Measurements from ENCODE around the gene LYAR.

Gene LYAR

DNA sequence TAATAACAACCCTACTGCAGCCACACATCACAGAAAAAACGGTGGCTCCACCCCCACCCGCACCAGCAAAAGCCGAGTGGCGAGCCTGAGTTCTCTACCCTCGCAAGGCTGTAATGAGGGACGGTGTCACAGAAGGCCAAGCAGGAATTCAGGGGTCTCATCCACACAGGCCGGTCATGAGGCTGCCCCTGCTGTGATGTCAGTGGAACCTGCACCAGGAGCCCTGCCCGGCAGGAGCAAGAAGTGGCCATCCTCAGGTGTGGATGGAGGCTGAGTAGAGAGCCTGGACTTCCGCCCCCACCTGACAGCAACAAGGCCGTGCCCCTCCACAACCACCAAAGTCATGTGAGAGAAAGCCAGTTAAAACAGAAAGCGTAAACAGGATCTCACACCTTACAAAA lies 20.6 kb downstream of the LYAR start:
- Histone ChIP-seq H3K36me3 (ENCODE audit: low read length) (peaks cover 34% of the 10 kb centered on the region), H3K9me2 (replicated peaks; ENCODE audit: insufficient read depth, low read length) (no peaks in the 10 kb centered on the region), H3K4me3 (ENCODE audit: insufficient read depth, low read length, poor library complexity, severe bottlenecking) (no peak overlapping the region), H3F3A (ENCODE audit: insufficient read depth) (peaks cover 9% of the 10 kb centered on the region; the same call in 1 of the 2 replicates), H3K4me2 (ENCODE audit: low read depth, low read length, poor library complexity, severe bottlenecking) (no peak overlapping the region), H3K79me2 (ENCODE audit: insufficient read depth, low read length) (no peaks in the 10 kb centered on the region), H3K9ac (ENCODE audit: low read length) (no peak overlapping the region), H2AFZ (ENCODE audit: low read depth, low read length, severe bottlenecking) (no peak overlapping the region), H3K27me3 (ENCODE audit: low read length) (no peaks in the 10 kb centered on the region), H4K20me1 (ENCODE audit: low read depth, low read length) (no peaks in the 10 kb centered on the region), H3K27ac (ENCODE audit: low read depth, low read length) (no peak overlapping the region), H3K9me3 (ENCODE audit: insufficient read depth, low read length) (no peaks in the 10 kb centered on the region)
- TF ChIP-seq, protein P1, sequence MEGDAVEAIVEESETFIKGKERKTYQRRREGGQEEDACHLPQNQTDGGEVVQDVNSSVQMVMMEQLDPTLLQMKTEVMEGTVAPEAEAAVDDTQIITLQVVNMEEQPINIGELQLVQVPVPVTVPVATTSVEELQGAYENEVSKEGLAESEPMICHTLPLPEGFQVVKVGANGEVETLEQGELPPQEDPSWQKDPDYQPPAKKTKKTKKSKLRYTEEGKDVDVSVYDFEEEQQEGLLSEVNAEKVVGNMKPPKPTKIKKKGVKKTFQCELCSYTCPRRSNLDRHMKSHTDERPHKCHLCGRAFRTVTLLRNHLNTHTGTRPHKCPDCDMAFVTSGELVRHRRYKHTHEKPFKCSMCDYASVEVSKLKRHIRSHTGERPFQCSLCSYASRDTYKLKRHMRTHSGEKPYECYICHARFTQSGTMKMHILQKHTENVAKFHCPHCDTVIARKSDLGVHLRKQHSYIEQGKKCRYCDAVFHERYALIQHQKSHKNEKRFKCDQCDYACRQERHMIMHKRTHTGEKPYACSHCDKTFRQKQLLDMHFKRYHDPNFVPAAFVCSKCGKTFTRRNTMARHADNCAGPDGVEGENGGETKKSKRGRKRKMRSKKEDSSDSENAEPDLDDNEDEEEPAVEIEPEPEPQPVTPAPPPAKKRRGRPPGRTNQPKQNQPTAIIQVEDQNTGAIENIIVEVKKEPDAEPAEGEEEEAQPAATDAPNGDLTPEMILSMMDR (IDR thresholded peaks at IDR 0.05; ENCODE audit: insufficient read depth, low read length, poor library complexity, severe bottlenecking): no peak
- no peak for TF ChIP-seq EZH2phosphoT487 (conservative IDR thresholded peaks at IDR 0.05; ENCODE audit: low read length)

- H3K9me3 ChIP-seq (ENCODE audit: insufficient read depth, low read length): no peaks in the 10 kb centered on the region
- H3K27ac ChIP-seq (ENCODE audit: low read depth, low read length): no peak overlapping the region
- H3F3A ChIP-seq (ENCODE audit: insufficient read depth): peaks cover 9% of the 10 kb centered on the region; the same call in 1 of the 2 replicates
- H3K4me2 ChIP-seq (ENCODE audit: low read depth, low read length, poor library complexity, severe bottlenecking): no peak overlapping the region
- H3K9ac ChIP-seq (ENCODE audit: low read length): no peak overlapping the region
- no peaks in the 10 kb centered on the region for H4K20me1 ChIP-seq (ENCODE audit: low read depth, low read length)
- no peaks in the 10 kb centered on the region for H3K79me2 ChIP-seq (ENCODE audit: insufficient read depth, low read length)
- no peak overlapping the region for H2AFZ ChIP-seq (ENCODE audit: low read depth, low read length, severe bottlenecking)
- no peaks in the 10 kb centered on the region for H3K9me2 ChIP-seq (replicated peaks; ENCODE audit: insufficient read depth, low read length)
- H3K36me3 ChIP-seq (ENCODE audit: low read length): peaks cover 34% of the 10 kb centered on the region
- no peak overlapping the region for H3K4me3 ChIP-seq (ENCODE audit: insufficient read depth, low read length, poor library complexity, severe bottlenecking)
- TF ChIP-seq, protein P1 (IDR thresholded peaks at IDR 0.05; ENCODE audit: insufficient read depth, low read length, poor library complexity, severe bottlenecking): no peak
- TF ChIP-seq EZH2phosphoT487 (conservative IDR thresholded peaks at IDR 0.05; ENCODE audit: low read length): no peak
- H3K27me3 ChIP-seq (ENCODE audit: low read length): no peaks in the 10 kb centered on the region
These were observed 21.2 kb downstream of the LYAR start for GRCh38 chr4:4268776-4269175.

GRCh38 chr4:4267981-4268380 lies 22.0 kb downstream of the LYAR start:
- Histone ChIP-seq H3K4me3 (ENCODE audit: insufficient read depth, low read length, poor library complexity, severe bottlenecking) (no peak overlapping the region), H3K27ac (ENCODE audit: low read depth, low read length) (no peak overlapping the region), H3K79me2 (ENCODE audit: insufficient read depth, low read length) (no peaks in the 10 kb centered on the region), H2AFZ (ENCODE audit: low read depth, low read length, severe bottlenecking) (no peak overlapping the region), H3K36me3 (ENCODE audit: low read length) (peaks cover 28% of the 10 kb centered on the region), H3K4me2 (ENCODE audit: low read depth, low read length, poor library complexity, severe bottlenecking) (no peak overlapping the region), H4K20me1 (ENCODE audit: low read depth, low read length) (no peaks in the 10 kb centered on the region), H3K27me3 (ENCODE audit: low read length) (no peaks in the 10 kb centered on the region), H3K9me3 (ENCODE audit: insufficient read depth, low read length) (no peaks in the 10 kb centered on the region), H3K9me2 (replicated peaks; ENCODE audit: insufficient read depth, low read length) (no peaks in the 10 kb centered on the region), H3K9ac (ENCODE audit: low read length) (no peak overlapping the region), H3F3A (ENCODE audit: insufficient read depth) (peaks cover 9% of the 10 kb centered on the region; the same call in 1 of the 2 replicates)
- TF ChIP-seq, protein P1 (IDR thresholded peaks at IDR 0.05; ENCODE audit: insufficient read depth, low read length, poor library complexity, severe bottlenecking): no peak
- no peak for TF ChIP-seq EZH2phosphoT487 (conservative IDR thresholded peaks at IDR 0.05; ENCODE audit: low read length)
